Breast epithelium (tissue), 3 donors: ENCODE results near the gene ZNF593.

Source experiments
- CTCF ChIP-seq, 3 donors: fragments of 450-650 bp; IDR thresholded peaks; one replicate each; pipeline ENCODE4 v1.5.1; 2016 to 2017; ENCODE audit warnings: antibody characterized with exemption in 3 of 3, mild to moderate bottlenecking in 3 of 3, moderate library complexity in 3 of 3
- POLR2A ChIP-seq: fragments of 450-650 bp; IDR thresholded peaks from one replicate; pipeline ENCODE4 v1.6.1; 2016; ENCODE audit warnings: antibody characterized with exemption, mild to moderate bottlenecking, moderate library complexity

- TF ChIP-seq CTCF (IDR thresholded peaks at IDR 0.05) (no peak), POLR2A (no peak)
These were observed 532 bp upstream of the ZNF593 start for GRCh38 chr1:26169198-26169554.
